HS-27A (cell line): Measurements from ENCODE around the gene UTF1.

Experiments
- DNase-seq: peaks from one replicate; pipeline ENCODE4 v3.0.0-alpha.2; 2012; ENCODE audit warnings: low read depth, missing footprints

Gene UTF1

GRCh38 chr10:133230044-133230361, at the start of gene UTF1:
Gene UTF1 (plus strand): TSS chr10:133230217. CDS start chr10:133230289, 72 bp downstream.
- DNase-seq, result no peak

- DNase-seq, result no peak
Measured at GRCh38 chr10:133180965-133181639, 48.9 kb upstream of the UTF1 start.

- DNase-seq, result no peak
Measured at GRCh38 chr10:133182190-133182589, 47.8 kb upstream of the UTF1 start.

- DNase-seq, result no peak
Measured at GRCh38 chr10:133182791-133183645, 47.0 kb upstream of the UTF1 start.

- DNase-seq, result no peak
Measured at GRCh38 chr10:133183646-133184378, 46.2 kb upstream of the UTF1 start.

- no peak for DNase-seq
Measured at GRCh38 chr10:133184591-133185244, 45.3 kb upstream of the UTF1 start.

- DNase-seq, result no peak
Measured at GRCh38 chr10:133185421-133185820, 44.6 kb upstream of the UTF1 start.

GRCh38 chr10:133185916-133186315, 44.1 kb upstream of the UTF1 start:
- no peak for DNase-seq

GRCh38 chr10:133186416-133187090, 43.5 kb upstream of the UTF1 start:
- DNase-seq, result no peak

GRCh38 chr10:133187091-133187905, 42.7 kb upstream of the UTF1 start:
- no peak for DNase-seq

- DNase-seq, result no peak
Measured at GRCh38 chr10:133187906-133188681, 41.9 kb upstream of the UTF1 start.

GRCh38 chr10:133189256-133189655, 40.8 kb upstream of the UTF1 start:
- no peak for DNase-seq

GRCh38 chr10:133189726-133190125, 40.3 kb upstream of the UTF1 start:
- no peak for DNase-seq

GRCh38 chr10:133190225-133190624, 39.8 kb upstream of the UTF1 start:
- no peak for DNase-seq

GRCh38 chr10:133191651-133192050, 38.4 kb upstream of the UTF1 start:
- DNase-seq, result no peak

GRCh38 chr10:133194151-133194550, 35.9 kb upstream of the UTF1 start:
- no peak for DNase-seq

- DNase-seq, result no peak
Measured at GRCh38 chr10:133195096-133195495, 34.9 kb upstream of the UTF1 start.

- no peak for DNase-seq
Measured at GRCh38 chr10:133195611-133196010, 34.4 kb upstream of the UTF1 start.

- no peak for DNase-seq
Measured at GRCh38 chr10:133196221-133196915, 33.6 kb upstream of the UTF1 start.
